SK-N-SH treated with all-trans-retinoic acid at 6 μM for 48 hours (cell line): Measurements from ENCODE around the gene LRRC18.

Experiments used
- ATAC-seq: fragments of 200-7000 bp; cut with Tn5 transposase; 3 replicates; pipeline ENCODE4 v1.9.1; 2020; ENCODE audit warnings: mild to moderate bottlenecking, moderate library complexity
- ARNTL ChIP-seq: fragments of 450-650 bp; formaldehyde crosslinking; IDR thresholded peaks from 2 replicates; pipeline ENCODE4 v1.5.0; 2020; ENCODE audit warnings: low read depth, mild to moderate bottlenecking, moderate library complexity, borderline replicate concordance
- BACH2 ChIP-seq: fragments of 250-450 bp; sonication (Bioruptor Pico); IDR thresholded peaks from 2 replicates; pipeline ENCODE4 v1.9.0; 2021; ENCODE audit warnings: mild to moderate bottlenecking, borderline replicate concordance
- CSDC2 ChIP-seq: fragments of 250-450 bp; sonication (Bioruptor Pico); IDR thresholded peaks from 2 replicates; pipeline ENCODE4 v1.5.0; 2020; ENCODE audit warnings: mild to moderate bottlenecking, moderate library complexity
- CSRNP3 ChIP-seq: fragments of 250-450 bp; sonication (Bioruptor Pico); IDR thresholded peaks from 2 replicates; pipeline ENCODE4 v1.5.1; 2021; ENCODE audit warnings: mild to moderate bottlenecking, moderate library complexity
- ESRRG ChIP-seq: fragments of 250-450 bp; sonication (Bioruptor Pico); IDR thresholded peaks from 2 replicates; pipeline ENCODE4 v1.6.1; 2021; ENCODE audit warnings: mild to moderate bottlenecking
- GLIS3 ChIP-seq: fragments of 250-450 bp; sonication (Bioruptor Pico); IDR thresholded peaks from 2 replicates; pipeline ENCODE4 v1.5.0; 2020; ENCODE audit warnings: mild to moderate bottlenecking, moderate library complexity
- ISL1 ChIP-seq: fragments of 250-450 bp; sonication (Bioruptor Pico); IDR thresholded peaks from 2 replicates; pipeline ENCODE4 v2.1.2; 2022; ENCODE audit warnings: mild to moderate bottlenecking, moderate library complexity
- OSR1 ChIP-seq: fragments of 250-450 bp; sonication (Bioruptor Pico); IDR thresholded peaks from 2 replicates; pipeline ENCODE4 v1.8.0; 2022; ENCODE audit warnings: moderate library complexity, mild to moderate bottlenecking, inconsistent platforms
- PPARA ChIP-seq: fragments of 250-450 bp; sonication (Bioruptor Pico); IDR thresholded peaks from 2 replicates; pipeline ENCODE4 v1.5.0; 2020; ENCODE audit warnings: mild to moderate bottlenecking, borderline replicate concordance
- RARB ChIP-seq: fragments of 250-450 bp; sonication (Bioruptor Pico); IDR thresholded peaks from 2 replicates; pipeline ENCODE4 v1.8.0; 2021; ENCODE audit warnings: mild to moderate bottlenecking, moderate library complexity
- SNAI2 ChIP-seq: fragments of 250-450 bp; sonication (Bioruptor Pico); IDR thresholded peaks from 2 replicates; pipeline ENCODE4 v1.5.0; 2020; ENCODE audit warnings: mild to moderate bottlenecking, moderate library complexity
- TCF4 ChIP-seq: fragments of 250-450 bp; sonication (Bioruptor Pico); IDR thresholded peaks from 2 replicates; pipeline ENCODE4 v1.8.0; 2021; ENCODE audit warnings: mild to moderate bottlenecking, moderate library complexity, borderline replicate concordance
- TOX ChIP-seq: fragments of 250-450 bp; sonication (Bioruptor Pico); IDR thresholded peaks from 2 replicates; pipeline ENCODE4 v1.8.0; 2021; ENCODE audit warnings: mild to moderate bottlenecking, moderate library complexity, borderline replicate concordance
- TSHZ2 ChIP-seq: fragments of 250-450 bp; sonication (Bioruptor Pico); IDR thresholded peaks from 2 replicates; pipeline ENCODE4 v1.5.0; 2020; ENCODE audit warnings: mild to moderate bottlenecking, moderate library complexity
- ZC3H10 ChIP-seq: fragments of 250-450 bp; sonication (Bioruptor Pico); IDR thresholded peaks from 2 replicates; pipeline ENCODE4 v1.5.1; 2021; ENCODE audit warnings: mild to moderate bottlenecking, moderate library complexity
- ZFP3 ChIP-seq: fragments of 250-450 bp; sonication (Bioruptor Pico); IDR thresholded peaks from 2 replicates; pipeline ENCODE4 v1.5.0; 2020; ENCODE audit warnings: mild to moderate bottlenecking, moderate library complexity
- ZFP30 ChIP-seq: fragments of 450-650 bp; formaldehyde crosslinking; IDR thresholded peaks from 2 replicates; pipeline ENCODE4 v1.5.0; 2022; ENCODE audit warnings: mild to moderate bottlenecking, moderate library complexity
- ZNF565 ChIP-seq: fragments of 450-650 bp; formaldehyde crosslinking; conservative IDR thresholded peaks from 2 replicates; pipeline ENCODE4 v1.5.0; 2020; ENCODE audit warnings: low read depth, mild to moderate bottlenecking, moderate library complexity
- ZNF70 ChIP-seq: fragments of 450-650 bp; formaldehyde crosslinking; IDR thresholded peaks from 2 replicates; pipeline ENCODE4 v1.5.0; 2020; ENCODE audit warnings: mild to moderate bottlenecking, moderate library complexity
- ZNF8 ChIP-seq: fragments of 450-650 bp; formaldehyde crosslinking; IDR thresholded peaks from 2 replicates; pipeline ENCODE4 v1.5.0; 2020; ENCODE audit warnings: mild to moderate bottlenecking, moderate library complexity
- TF ChIP-seq, protein P1 (sequence below): fragments of 250-450 bp; sonication (Bioruptor Pico); IDR thresholded peaks from 2 replicates; pipeline ENCODE4 v1.8.0; 2020; ENCODE audit warnings: mild to moderate bottlenecking, moderate library complexity, borderline replicate concordance
- TF ChIP-seq, protein P2 (sequence below): fragments of 250-450 bp; sonication (Bioruptor Pico); IDR thresholded peaks from 2 replicates; pipeline ENCODE4 v1.5.1; 2020; ENCODE audit warnings: low read depth, mild to moderate bottlenecking, moderate library complexity
- TF ChIP-seq, protein P3 (sequence below): fragments of 250-450 bp; sonication (Bioruptor Pico); IDR thresholded peaks from 2 replicates; pipeline ENCODE4 v1.8.0; 2021; ENCODE audit warnings: low read depth, mild to moderate bottlenecking, moderate library complexity, borderline replicate concordance

Gene LRRC18

GRCh38 chr10:48974510-48975156, 35.0 kb upstream of the LRRC18 start:
- no peak for ATAC-seq
- no peak for TF ChIP-seq ZNF70 (CRISPR knock-in tag)
- no peak for TF ChIP-seq ARNTL (CRISPR knock-in tag)
- no peak for TF ChIP-seq RARB (CRISPR knock-in tag)
- TF ChIP-seq ZC3H10 (CRISPR knock-in tag): no peak
- no peak for TF ChIP-seq CSDC2 (CRISPR knock-in tag)
- TF ChIP-seq, protein P1, sequence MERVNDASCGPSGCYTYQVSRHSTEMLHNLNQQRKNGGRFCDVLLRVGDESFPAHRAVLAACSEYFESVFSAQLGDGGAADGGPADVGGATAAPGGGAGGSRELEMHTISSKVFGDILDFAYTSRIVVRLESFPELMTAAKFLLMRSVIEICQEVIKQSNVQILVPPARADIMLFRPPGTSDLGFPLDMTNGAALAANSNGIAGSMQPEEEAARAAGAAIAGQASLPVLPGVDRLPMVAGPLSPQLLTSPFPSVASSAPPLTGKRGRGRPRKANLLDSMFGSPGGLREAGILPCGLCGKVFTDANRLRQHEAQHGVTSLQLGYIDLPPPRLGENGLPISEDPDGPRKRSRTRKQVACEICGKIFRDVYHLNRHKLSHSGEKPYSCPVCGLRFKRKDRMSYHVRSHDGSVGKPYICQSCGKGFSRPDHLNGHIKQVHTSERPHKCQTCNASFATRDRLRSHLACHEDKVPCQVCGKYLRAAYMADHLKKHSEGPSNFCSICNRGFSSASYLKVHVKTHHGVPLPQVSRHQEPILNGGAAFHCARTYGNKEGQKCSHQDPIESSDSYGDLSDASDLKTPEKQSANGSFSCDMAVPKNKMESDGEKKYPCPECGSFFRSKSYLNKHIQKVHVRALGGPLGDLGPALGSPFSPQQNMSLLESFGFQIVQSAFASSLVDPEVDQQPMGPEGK (CRISPR knock-in tag): no peak
- no peak for TF ChIP-seq ZFP3 (CRISPR knock-in tag)
- no peak for TF ChIP-seq TCF4
- TF ChIP-seq TOX: no peak
- TF ChIP-seq ZNF8 (CRISPR knock-in tag): no peak
- no peak for TF ChIP-seq ZNF565 (CRISPR knock-in tag)
- TF ChIP-seq ZFP30 (CRISPR knock-in tag): no peak
- TF ChIP-seq BACH2 (CRISPR knock-in tag): no peak
- no peak for TF ChIP-seq ISL1
- no peak for TF ChIP-seq ESRRG (CRISPR knock-in tag)
- TF ChIP-seq OSR1 (CRISPR knock-in tag): no peak
- TF ChIP-seq PPARA (CRISPR knock-in tag): no peak
- TF ChIP-seq, protein P2, sequence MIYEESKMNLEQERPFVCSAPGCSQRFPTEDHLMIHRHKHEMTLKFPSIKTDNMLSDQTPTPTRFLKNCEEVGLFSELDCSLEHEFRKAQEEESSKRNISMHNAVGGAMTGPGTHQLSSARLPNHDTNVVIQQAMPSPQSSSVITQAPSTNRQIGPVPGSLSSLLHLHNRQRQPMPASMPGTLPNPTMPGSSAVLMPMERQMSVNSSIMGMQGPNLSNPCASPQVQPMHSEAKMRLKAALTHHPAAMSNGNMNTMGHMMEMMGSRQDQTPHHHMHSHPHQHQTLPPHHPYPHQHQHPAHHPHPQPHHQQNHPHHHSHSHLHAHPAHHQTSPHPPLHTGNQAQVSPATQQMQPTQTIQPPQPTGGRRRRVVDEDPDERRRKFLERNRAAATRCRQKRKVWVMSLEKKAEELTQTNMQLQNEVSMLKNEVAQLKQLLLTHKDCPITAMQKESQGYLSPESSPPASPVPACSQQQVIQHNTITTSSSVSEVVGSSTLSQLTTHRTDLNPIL (CRISPR knock-in tag): no peak
- TF ChIP-seq GLIS3 (CRISPR knock-in tag): no peak
- TF ChIP-seq SNAI2 (CRISPR knock-in tag): no peak

DNA sequence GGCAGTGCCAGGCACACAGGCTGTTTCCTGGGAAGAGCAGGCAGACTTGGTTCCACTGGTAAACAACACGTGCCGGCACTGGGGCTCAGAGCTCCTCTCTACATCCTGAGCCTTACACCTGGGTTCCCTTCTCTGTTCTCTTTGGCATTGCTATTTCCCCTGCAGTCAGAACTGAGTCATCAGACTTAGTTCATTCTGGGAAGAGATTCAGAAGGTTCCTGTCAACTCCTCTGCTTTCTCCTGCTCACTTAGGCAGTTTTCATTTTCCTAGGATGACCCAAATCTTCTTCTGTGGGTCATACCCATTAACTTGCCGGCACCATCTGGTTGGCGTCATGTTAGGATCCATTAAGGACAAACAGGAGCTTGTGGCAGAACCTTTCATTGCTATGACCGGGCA, 33.4 kb upstream of the LRRC18 start:
- TF ChIP-seq, protein P2 (CRISPR knock-in tag): no peak
- TF ChIP-seq ZFP3 (CRISPR knock-in tag): no peak
- TF ChIP-seq PPARA (CRISPR knock-in tag): no peak
- TF ChIP-seq ARNTL (CRISPR knock-in tag): no peak
- TF ChIP-seq TSHZ2 (CRISPR knock-in tag): no peak
- TF ChIP-seq SNAI2 (CRISPR knock-in tag): no peak
- TF ChIP-seq, protein P3, sequence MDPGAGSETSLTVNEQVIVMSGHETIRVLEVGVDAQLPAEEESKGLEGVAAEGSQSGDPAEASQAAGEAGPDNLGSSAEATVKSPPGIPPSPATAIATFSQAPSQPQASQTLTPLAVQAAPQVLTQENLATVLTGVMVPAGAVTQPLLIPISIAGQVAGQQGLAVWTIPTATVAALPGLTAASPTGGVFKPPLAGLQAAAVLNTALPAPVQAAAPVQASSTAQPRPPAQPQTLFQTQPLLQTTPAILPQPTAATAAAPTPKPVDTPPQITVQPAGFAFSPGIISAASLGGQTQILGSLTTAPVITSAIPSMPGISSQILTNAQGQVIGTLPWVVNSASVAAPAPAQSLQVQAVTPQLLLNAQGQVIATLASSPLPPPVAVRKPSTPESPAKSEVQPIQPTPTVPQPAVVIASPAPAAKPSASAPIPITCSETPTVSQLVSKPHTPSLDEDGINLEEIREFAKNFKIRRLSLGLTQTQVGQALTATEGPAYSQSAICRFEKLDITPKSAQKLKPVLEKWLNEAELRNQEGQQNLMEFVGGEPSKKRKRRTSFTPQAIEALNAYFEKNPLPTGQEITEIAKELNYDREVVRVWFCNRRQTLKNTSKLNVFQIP: no peak
- TF ChIP-seq ZNF565 (CRISPR knock-in tag): no peak
- TF ChIP-seq TOX: no peak
- TF ChIP-seq ZNF8 (CRISPR knock-in tag): no peak
- TF ChIP-seq GLIS3 (CRISPR knock-in tag): no peak
- TF ChIP-seq ISL1: no peak
- TF ChIP-seq ZFP30 (CRISPR knock-in tag): no peak
- TF ChIP-seq BACH2 (CRISPR knock-in tag): no peak
- TF ChIP-seq CSRNP3: no peak
- no peak for TF ChIP-seq ZC3H10 (CRISPR knock-in tag)
- TF ChIP-seq ZNF70 (CRISPR knock-in tag): no peak
- TF ChIP-seq, all 23 proteins: peak for 0
- no peak for ATAC-seq
